HCT116 (cell line): ENCODE results near the gene SPTBN4. TPM values are rescaled to one million over a fixed set of nuclear protein-coding genes. Genes with fewer than 3 reads are reported as not detected.

Experiments
- ATAC-seq: fragments of 200-7000 bp; cut with Tn5 transposase; 2 replicates; pipeline ENCODE4 v1.9.1; 2020; ENCODE audit warnings: mild to moderate bottlenecking, moderate library complexity
- BruUV-seq: library from RNA; stranded (reverse); fragments of 400-500 nt; replicated peaks from 2 replicates; lab custom pipeline; 2021; lab: Mats Ljungman, UMichigan
- CTCF ChIA-PET: fragments of 300-600 bp; sonication (Branson Sonifier 250); formaldehyde crosslinking; loops from one replicate; lab custom pipeline; 2021; ENCODE audit warnings: antibody characterized with exemption; lab: Charles Lee
- POLR2A ChIA-PET: fragments of 300-600, 350-600 bp; sonication (Branson Sonifier 250); formaldehyde crosslinking; loops from one replicate; lab custom pipeline; 2021; ENCODE audit warnings: antibody characterized with exemption; lab: Charles Lee
- RAD21 ChIA-PET, 2 experiments: fragments of 300-600 bp; sonication (Branson Sonifier 250); formaldehyde crosslinking; loops; one replicate each; lab custom pipeline; 2023; ENCODE audit warnings: low total read pairs in 2 of 2; ENCODE audit not compliant: uncharacterized antibody in 2 of 2, unreplicated experiment in 2 of 2, low non-redundant PET in 1 of 2; lab: Charles Lee
- DNase-seq: peaks from one replicate; pipeline ENCODE4 v3.0.0-alpha.2; 2010; ENCODE audit warnings: low read depth, low spot score
- H2AFZ ChIP-seq: fragments of 200-600 bp; shearing (Covaris generic), sonication (generic); 2 replicates; pipeline ENCODE4 v1.6.1; 2017; ENCODE audit warnings: low read depth, mixed run types, mixed read lengths, antibody characterized with exemption, low read length; ENCODE audit not compliant: poor library complexity, severe bottlenecking
- H3K27ac ChIP-seq: 2 replicates; pipeline ENCODE4 v1.5.1; 2012; ENCODE audit warnings: low read depth, low read length
- H3K27me3 ChIP-seq: fragments of 200-600 bp; sonication (generic); 2 replicates; pipeline ENCODE4 v1.6.1; 2016; ENCODE audit warnings: mixed run types, low read length, mixed read lengths; ENCODE audit not compliant: insufficient read depth
- H3K36me3 ChIP-seq, 2 experiments: fragments of 200-500 bp in 1 of 2; fragments of 200-600 bp in 1 of 2; sonication (Bioruptor generic) in 1 of 2; sonication (generic) in 1 of 2; 2 replicates each; pipeline versions ENCODE4 v1.5.1 to v1.6.1; 2014 to 2016; ENCODE audit warnings: low read length in 2 of 2, inconsistent platforms in 1 of 2, mixed read lengths in 1 of 2, mixed run types in 1 of 2; ENCODE audit not compliant: insufficient read depth in 2 of 2, control insufficient read depth in 1 of 2
- H3K4me1 ChIP-seq, 2 experiments: fragments of 200-600 bp in 1 of 2; sonication (generic) in 1 of 2; 2 replicates each; pipeline versions ENCODE4 v1.5.1 to v1.6.1; 2012 to 2017; ENCODE audit warnings: low read length in 2 of 2, inconsistent platforms in 1 of 2, mild to moderate bottlenecking in 1 of 2, mixed read lengths in 1 of 2, mixed run types in 1 of 2, moderate library complexity in 1 of 2; ENCODE audit not compliant: insufficient read depth in 2 of 2, control insufficient read depth in 1 of 2
- H3K4me2 ChIP-seq: fragments of 200-600 bp; sonication (generic); 2 replicates; pipeline ENCODE4 v1.6.1; 2017; ENCODE audit warnings: mixed run types, low read length, mixed read lengths
- H3K4me3 ChIP-seq, 2 experiments: fragments of 200-600 bp in 1 of 2; sonication (generic) in 1 of 2; replicated peaks in 1 of 2; 2 replicates each; pipeline ENCODE4 v1.5.1; 2011 to 2016; ENCODE audit warnings: low read length in 2 of 2, control low read depth in 1 of 2, low read depth in 1 of 2, mild to moderate bottlenecking in 1 of 2, mixed read lengths in 1 of 2, mixed run types in 1 of 2
- H3K79me2 ChIP-seq: fragments of 200-600 bp; sonication (generic); 2 replicates; pipeline ENCODE4 v1.6.1; 2017; ENCODE audit warnings: mild to moderate bottlenecking, mixed run types, low read length, moderate library complexity, mixed read lengths; ENCODE audit not compliant: insufficient read depth
- H3K9ac ChIP-seq: fragments of 200-600 bp; sonication (generic); 2 replicates; pipeline ENCODE4 v1.6.1; 2016; ENCODE audit warnings: low read length, mixed read lengths
- H3K9me2 ChIP-seq: fragments of 200-600 bp; sonication (generic), shearing (Covaris generic); 2 replicates; pipeline ENCODE4 v1.6.1; 2017; ENCODE audit warnings: mixed run types, mild to moderate bottlenecking, moderate library complexity; ENCODE audit not compliant: insufficient read depth
- H3K9me3 ChIP-seq, 2 experiments: fragments of 200-500 bp in 1 of 2; fragments of 200-600 bp in 1 of 2; sonication (Bioruptor generic) in 1 of 2; sonication (generic) in 1 of 2; 2 replicates each; pipeline ENCODE4 v1.6.1; 2014 to 2017; ENCODE audit warnings: low read length in 2 of 2, mixed read lengths in 2 of 2, inconsistent platforms in 1 of 2, low read depth in 1 of 2, mild to moderate bottlenecking in 1 of 2, mixed run types in 1 of 2, moderate library complexity in 1 of 2; ENCODE audit not compliant: control insufficient read depth in 1 of 2, insufficient read depth in 1 of 2
- H4K20me1 ChIP-seq: fragments of 200-600 bp; sonication (generic), shearing (Covaris generic); 2 replicates; pipeline ENCODE4 v1.6.1; 2017; ENCODE audit warnings: mixed run types, mild to moderate bottlenecking, moderate library complexity; ENCODE audit not compliant: insufficient read depth
- CEBPB ChIP-seq: IDR thresholded peaks from 2 replicates; pipeline ENCODE4 v1.6.1; 2012; ENCODE audit warnings: low read depth
- CTCF ChIP-seq, 3 experiments: fragments of 200-600 bp in 1 of 3; sonication (generic) in 1 of 3; IDR thresholded peaks in 2 of 3; conservative IDR thresholded peaks in 1 of 3; 2 replicates each; pipeline ENCODE4 v1.5.1; 2012 to 2017; ENCODE audit warnings: low read depth in 2 of 3, low read length in 2 of 3, antibody characterized with exemption in 1 of 3, borderline replicate concordance in 1 of 3, control low read depth in 1 of 3, mild to moderate bottlenecking in 1 of 3, mixed read lengths in 1 of 3, mixed run types in 1 of 3, moderate library complexity in 1 of 3; ENCODE audit not compliant: insufficient read depth in 1 of 3
- EGR1 ChIP-seq: IDR thresholded peaks from 2 replicates; pipeline ENCODE4 v1.6.1; 2012; ENCODE audit warnings: low read depth
- ELF1 ChIP-seq: IDR thresholded peaks from 2 replicates; pipeline ENCODE4 v1.6.1; 2012; ENCODE audit warnings: low read depth, borderline replicate concordance
- MAX ChIP-seq: IDR thresholded peaks from 2 replicates; pipeline ENCODE4 v1.6.1; 2012
- SP1 ChIP-seq: IDR thresholded peaks from 2 replicates; pipeline ENCODE4 v1.6.1; 2012; ENCODE audit warnings: low read depth
- SRF ChIP-seq: IDR thresholded peaks from 2 replicates; pipeline ENCODE4 v1.6.1; 2012; ENCODE audit warnings: low read depth
- ZFX ChIP-seq: fragments of 450-650 bp; IDR thresholded peaks from 2 replicates; pipeline ENCODE4 v1.6.1; 2017
- ZNF274 ChIP-seq: fragments of 200-500 bp; sonication (Bioruptor generic); IDR thresholded peaks from 2 replicates; pipeline ENCODE4 v1.6.1; 2014; ENCODE audit warnings: mild to moderate bottlenecking, low read depth, low read length, inconsistent platforms
- intact Hi-C: fragments of 100-400 bp; cut with micrococcal nuclease; formaldehyde crosslinking; loops from 2 replicates; pipeline ENCODE4 v1.10.0; 2022
- total RNA-seq: library from RNA; stranded (reverse); gene quantifications from one replicate; pipeline ENCODE4 v1.2.1, GENCODE V29; 2021; ENCODE audit not compliant: unreplicated experiment

The SPTBN4 gene
- total RNA-seq, 1 experiment from 2014 or later = 4.6 TPM

- no peaks in the 10 kb centered on the region for H3K36me3 ChIP-seq
- no peak overlapping the region for H2AFZ ChIP-seq
- intact Hi-C loops = no loop called here
- H3K4me3 ChIP-seq = peak overlapping the region; percentile 42 to 95
- no peaks in the 10 kb centered on the region for H3K9me2 ChIP-seq
- TF ChIP-seq EGR1 (0 out of 2 replicates have a peak, but pooled peaks have one; percentile 9), MAX (peak; percentile 34; the same call in 1 of the 2 replicates), CEBPB (no peak)
- BruUV-seq = no TSS peak
- no peak for ATAC-seq
- H3K79me2 ChIP-seq = peaks cover 14% of the 10 kb centered on the region; the same call in 1 of the 2 replicates
- no peaks in the 10 kb centered on the region for H4K20me1 ChIP-seq
- no peaks in the 10 kb centered on the region for H3K27me3 ChIP-seq
- peak overlapping the region; percentile 94 for H3K4me2 ChIP-seq
- no peak for DNase-seq
- no peaks in the 10 kb centered on the region for H3K9me3 ChIP-seq
- POLR2A ChIA-PET = interaction anchor here (0.7 to 4.0 kb wide), 12 partner anchors 8 to 137 kb away, joined by 3 to 24 read pairs (median 4); partner anchors contain the start of genes C19orf47, PLD3, SERTAD1 and SERTAD3
- peak overlapping the region; percentile 50; the same call in 1 of the 2 replicates for H3K27ac ChIP-seq
- H3K4me1 ChIP-seq = peaks cover 13 to 34% of the 10 kb centered on the region in 2 experiments
- peak overlapping the region; percentile 94 for H3K9ac ChIP-seq
- CTCF ChIA-PET = interaction anchor here (0.8 to 3.3 kb wide), 9 partner anchors 8 to 161 kb away, joined by 3 to 21 read pairs (median 4); partner anchors contain the start of gene SERTAD1
- RAD21 ChIA-PET = interaction anchor here in 1 of 2 experiments (0.6 to 0.9 kb wide), 4 partner anchors 21 to 161 kb away, joined by 3 read pairs; no protein-coding TSS in a partner anchor
Observed at GRCh38 chr19:40466219-40466984, 399 bp upstream of the SPTBN4 start.

GRCh38 chr19:40469011-40469410 is 2.2 kb downstream of the SPTBN4 start:
- Histone ChIP-seq H3K27me3 (no peaks in the 10 kb centered on the region), H3K9me3 (no peaks in the 10 kb centered on the region), H3K4me2 (no peak overlapping the region), H3K9ac (no peak overlapping the region), H3K79me2 (peaks cover 9% of the 10 kb centered on the region; the same call in 1 of the 2 replicates), H4K20me1 (no peaks in the 10 kb centered on the region), H3K27ac (no peak overlapping the region), H3K9me2 (no peaks in the 10 kb centered on the region), H3K36me3 (no peaks in the 10 kb centered on the region), H3K4me1 (peaks cover 6 to 20% of the 10 kb centered on the region in 2 experiments), H3K4me3 (no peak overlapping the region), H2AFZ (no peak overlapping the region)
- CTCF ChIA-PET = no interaction called here
- intact Hi-C loops = no loop called here
- no peak for DNase-seq
- POLR2A ChIA-PET = no interaction called here
- TF ChIP-seq ZFX (no peak), CTCF (IDR thresholded peaks at IDR 0.05 in 2 of 3, conservative IDR thresholded peaks at IDR 0.05 in 1 of 3; ENCODE audit: borderline replicate concordance in 1 of 3, insufficient read depth in 1 of 3, low read depth in 2 of 3, low read length in 2 of 3) (no peak), ELF1 (no peak), CEBPB (no peak), ZNF274 (no peak), SRF (no peak), SP1 (no peak)
- no TSS peak for BruUV-seq
- no peak for ATAC-seq
- RAD21 ChIA-PET = no interaction called here
